ENCODE results near the gene METTL5. TPM values are rescaled to one million over a fixed set of nuclear protein-coding genes. Genes with fewer than 3 reads are reported as not detected.

The METTL5 gene
- total RNA-seq, 1 donor, result 39.8 TPM

DNA sequence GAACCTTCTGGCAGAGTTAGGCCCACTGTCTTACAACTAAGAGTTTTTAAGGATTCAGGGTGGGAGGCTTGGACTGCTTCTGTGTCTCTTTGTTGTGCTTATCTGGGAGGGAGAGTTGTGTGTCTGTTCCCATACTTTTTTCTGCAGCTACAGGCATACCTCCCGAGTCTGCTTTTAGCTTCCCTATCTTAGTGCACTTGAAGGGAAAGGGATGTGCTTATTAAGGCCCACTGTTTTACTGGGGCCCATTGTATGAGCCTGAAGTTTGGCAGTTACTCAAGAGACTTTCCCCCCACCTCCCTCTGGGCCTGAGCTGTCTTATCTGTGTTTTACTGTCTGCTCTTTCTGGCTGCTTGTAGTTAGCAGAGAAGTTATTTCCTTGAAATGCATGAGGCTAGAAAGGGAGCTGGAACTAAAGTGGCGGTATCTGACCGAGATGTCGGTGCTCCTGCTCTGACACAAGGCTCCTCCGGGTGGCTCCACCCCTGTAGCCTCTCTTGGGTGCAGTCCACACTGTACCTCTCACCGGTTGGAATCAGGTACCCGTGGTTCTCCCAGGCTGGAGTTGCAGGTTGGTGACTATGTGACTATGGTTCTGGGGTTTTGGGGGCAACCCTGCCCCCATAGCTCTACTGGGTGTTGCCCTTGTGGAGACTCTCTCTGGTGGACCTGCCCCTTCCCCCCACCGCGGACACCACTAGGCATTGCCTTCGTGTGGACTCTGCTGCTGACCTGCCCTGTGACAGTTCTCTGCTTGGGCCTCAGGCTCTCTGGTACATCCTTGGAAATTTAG lies 15.4 kb upstream of the METTL5 start:
- DNase-seq (ENCODE audit: insufficient read length, low spot score, missing footprints), result no peak
- peaks cover 27% of the 10 kb centered on the region for H4K20me1 ChIP-seq (ENCODE audit: insufficient read depth, low read length)
- H3K27me3 ChIP-seq (ENCODE audit: insufficient read depth, low read length), result no peaks in the 10 kb centered on the region
- H3K4me1 ChIP-seq (ENCODE audit: insufficient read depth, low read length), result no peaks in the 10 kb centered on the region
- TF ChIP-seq, protein P1, sequence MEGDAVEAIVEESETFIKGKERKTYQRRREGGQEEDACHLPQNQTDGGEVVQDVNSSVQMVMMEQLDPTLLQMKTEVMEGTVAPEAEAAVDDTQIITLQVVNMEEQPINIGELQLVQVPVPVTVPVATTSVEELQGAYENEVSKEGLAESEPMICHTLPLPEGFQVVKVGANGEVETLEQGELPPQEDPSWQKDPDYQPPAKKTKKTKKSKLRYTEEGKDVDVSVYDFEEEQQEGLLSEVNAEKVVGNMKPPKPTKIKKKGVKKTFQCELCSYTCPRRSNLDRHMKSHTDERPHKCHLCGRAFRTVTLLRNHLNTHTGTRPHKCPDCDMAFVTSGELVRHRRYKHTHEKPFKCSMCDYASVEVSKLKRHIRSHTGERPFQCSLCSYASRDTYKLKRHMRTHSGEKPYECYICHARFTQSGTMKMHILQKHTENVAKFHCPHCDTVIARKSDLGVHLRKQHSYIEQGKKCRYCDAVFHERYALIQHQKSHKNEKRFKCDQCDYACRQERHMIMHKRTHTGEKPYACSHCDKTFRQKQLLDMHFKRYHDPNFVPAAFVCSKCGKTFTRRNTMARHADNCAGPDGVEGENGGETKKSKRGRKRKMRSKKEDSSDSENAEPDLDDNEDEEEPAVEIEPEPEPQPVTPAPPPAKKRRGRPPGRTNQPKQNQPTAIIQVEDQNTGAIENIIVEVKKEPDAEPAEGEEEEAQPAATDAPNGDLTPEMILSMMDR (IDR thresholded peaks at IDR 0.05; ENCODE audit: extremely low read depth, low read depth, low read length), result no peak
- H2AFZ ChIP-seq (ENCODE audit: low read length), result no peak overlapping the region
- H3K79me2 ChIP-seq (ENCODE audit: insufficient read depth, low read length), result peaks cover 85% of the 10 kb centered on the region
- H3K4me3 ChIP-seq (ENCODE audit: insufficient read depth, low read length), result no peak overlapping the region
- H3K36me3 ChIP-seq (ENCODE audit: insufficient read depth, low read length), result no peaks in the 10 kb centered on the region
- H3K9me3 ChIP-seq (ENCODE audit: low read depth, low read length), result no peaks in the 10 kb centered on the region
- no peak overlapping the region for H3K4me2 ChIP-seq (ENCODE audit: insufficient read depth, low read length)
- H3K27ac ChIP-seq (ENCODE audit: low read depth, low read length), result no peak overlapping the region

DNA sequence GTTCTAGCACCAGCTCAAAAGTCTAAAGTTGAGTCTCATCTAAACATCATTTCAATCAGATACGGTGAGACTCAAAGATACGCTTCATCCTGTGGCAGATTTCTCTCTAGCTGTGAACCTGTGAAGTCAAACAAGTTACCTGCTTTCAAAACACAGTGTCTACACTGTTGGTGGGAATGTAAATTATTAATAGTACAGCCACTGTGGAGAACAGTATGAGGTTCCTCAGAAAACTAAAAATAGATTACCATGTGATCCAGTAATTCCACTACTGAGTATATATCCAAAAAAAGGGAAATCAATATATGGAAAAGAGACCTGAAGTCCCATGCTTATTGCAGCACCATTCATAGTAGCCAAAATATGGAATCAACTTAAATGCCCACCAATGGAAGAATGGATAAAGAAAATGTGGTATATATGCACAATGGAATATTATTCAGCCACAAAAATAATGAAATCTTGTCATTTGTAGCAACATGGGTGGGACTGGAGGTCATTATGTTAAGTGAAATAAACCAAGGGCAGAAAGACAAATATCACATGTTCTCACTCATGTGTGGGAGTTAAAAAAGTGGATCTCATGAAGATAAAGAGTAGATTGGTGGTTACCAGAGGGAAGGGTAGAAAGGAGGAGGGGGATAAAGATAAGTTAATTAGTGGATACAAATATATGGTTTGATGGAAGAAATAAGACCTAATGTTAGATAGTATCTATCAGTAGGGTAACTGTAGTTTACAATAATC lies 14.2 kb upstream of the METTL5 start:
- H3K79me2 ChIP-seq (ENCODE audit: insufficient read depth, low read length), result peaks cover 85% of the 10 kb centered on the region
- peaks cover 37% of the 10 kb centered on the region for H4K20me1 ChIP-seq (ENCODE audit: insufficient read depth, low read length)
- DNase-seq (ENCODE audit: insufficient read length, low spot score, missing footprints), result no peak
- no peaks in the 10 kb centered on the region for H3K4me1 ChIP-seq (ENCODE audit: insufficient read depth, low read length)
- no peak overlapping the region for H3K27ac ChIP-seq (ENCODE audit: low read depth, low read length)
- no peak overlapping the region for H3K4me2 ChIP-seq (ENCODE audit: insufficient read depth, low read length)
- no peaks in the 10 kb centered on the region for H3K36me3 ChIP-seq (ENCODE audit: insufficient read depth, low read length)
- no peak overlapping the region for H3K4me3 ChIP-seq (ENCODE audit: insufficient read depth, low read length)
- TF ChIP-seq, protein P1 (IDR thresholded peaks at IDR 0.05; ENCODE audit: extremely low read depth, low read depth, low read length), result no peak
- H3K9me3 ChIP-seq (ENCODE audit: low read depth, low read length), result no peaks in the 10 kb centered on the region
- H3K27me3 ChIP-seq (ENCODE audit: insufficient read depth, low read length), result no peaks in the 10 kb centered on the region
- H2AFZ ChIP-seq (ENCODE audit: low read length), result no peak overlapping the region

DNA sequence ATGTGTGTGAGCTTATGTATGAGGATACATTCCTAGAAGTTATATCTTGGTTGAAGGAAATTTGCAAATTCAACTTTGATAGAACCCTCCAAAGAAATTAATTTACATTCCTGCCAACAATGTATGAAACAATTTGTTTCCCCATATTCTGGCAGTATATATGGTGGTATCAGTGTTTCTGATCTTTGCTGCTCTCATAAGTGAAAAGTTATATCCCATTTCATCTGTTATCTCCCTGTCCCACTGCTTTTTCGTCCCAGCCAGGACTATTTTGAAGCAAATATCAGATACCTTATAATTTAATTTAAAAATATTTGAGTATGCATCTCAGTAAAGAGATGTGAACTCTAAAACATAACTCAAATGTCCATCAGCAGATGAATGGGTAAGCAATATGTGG lies 9.7 kb upstream of the METTL5 start:
- Histone ChIP-seq H3K4me1 (ENCODE audit: insufficient read depth, low read length) (peaks cover 11% of the 10 kb centered on the region), H4K20me1 (ENCODE audit: insufficient read depth, low read length) (peaks cover 47% of the 10 kb centered on the region)

More for the DNA sequence above, 9.7 kb upstream of the METTL5 start:
- Histone ChIP-seq H3K27ac (ENCODE audit: low read depth, low read length) (no peak overlapping the region), H2AFZ (ENCODE audit: low read length) (no peak overlapping the region), H3K27me3 (ENCODE audit: insufficient read depth, low read length) (no peaks in the 10 kb centered on the region), H3K4me3 (ENCODE audit: insufficient read depth, low read length) (no peak overlapping the region), H3K9me3 (ENCODE audit: low read depth, low read length) (no peaks in the 10 kb centered on the region), H3K36me3 (ENCODE audit: insufficient read depth, low read length) (peaks cover 3% of the 10 kb centered on the region), H3K4me2 (ENCODE audit: insufficient read depth, low read length) (no peak overlapping the region), H3K79me2 (ENCODE audit: insufficient read depth, low read length) (peaks cover 99% of the 10 kb centered on the region)
- DNase-seq (ENCODE audit: insufficient read length, low spot score, missing footprints), result no peak
- TF ChIP-seq, protein P1 (IDR thresholded peaks at IDR 0.05; ENCODE audit: extremely low read depth, low read depth, low read length), result no peak
